PFSK-1 (cell line): ENCODE data around the gene CCL22.

Experiments used
- FOXP2 ChIP-seq: optimal IDR thresholded peaks from 2 replicates; pipeline ENCODE3; 2011; ENCODE audit warnings: borderline replicate concordance, control low read depth, inconsistent platforms; ENCODE audit not compliant: insufficient read depth; ENCODE audit errors: extremely low read length, extremely low read depth
- POLR2AphosphoS5 ChIP-seq: IDR thresholded peaks from 2 replicates; pipeline ENCODE4 v1.6.1; 2012; ENCODE audit warnings: low read depth, mild to moderate bottlenecking, control low read depth, low read length, moderate library complexity
- REST ChIP-seq, 2 experiments: IDR thresholded peaks; 2 replicates each; pipeline versions ENCODE4 v1.6.1 to v1.8.0; 2011 to 2012; ENCODE audit warnings: low read depth in 2 of 2, low read length in 2 of 2, control low read depth in 1 of 2, inconsistent platforms in 1 of 2, mild to moderate bottlenecking in 1 of 2, moderate library complexity in 1 of 2; ENCODE audit not compliant: insufficient read depth in 1 of 2
- SIN3A ChIP-seq: IDR thresholded peaks from 2 replicates; pipeline ENCODE4 v1.6.1; 2012; ENCODE audit warnings: mild to moderate bottlenecking, low read length, moderate library complexity, borderline replicate concordance; ENCODE audit not compliant: insufficient read depth
- TAF1 ChIP-seq: IDR thresholded peaks from 2 replicates; pipeline ENCODE4 v1.6.1; 2012; ENCODE audit warnings: low read length, control low read depth, borderline replicate concordance; ENCODE audit not compliant: insufficient read depth

CCL22 gene

GRCh38 chr16:57335366-57335765 is 23.2 kb upstream of the CCL22 start:
- TF ChIP-seq POLR2AphosphoS5 = no peak
- no peak for TF ChIP-seq TAF1
- TF ChIP-seq SIN3A = no peak
- TF ChIP-seq REST (IDR thresholded peaks at IDR 0.05; ENCODE audit: insufficient read depth in 1 of 2, low read depth in 2 of 2, low read length in 2 of 2) = no peak
- no peak for TF ChIP-seq FOXP2

GRCh38 chr16:57341062-57341440 is 17.5 kb upstream of the CCL22 start:
- TF ChIP-seq SIN3A = no peak
- TF ChIP-seq TAF1 = no peak
- TF ChIP-seq FOXP2 = no peak
- TF ChIP-seq POLR2AphosphoS5 = no peak
- no peak for TF ChIP-seq REST (IDR thresholded peaks at IDR 0.05; ENCODE audit: insufficient read depth in 1 of 2, low read depth in 2 of 2, low read length in 2 of 2)

- TF ChIP-seq FOXP2 = no peak
- TF ChIP-seq SIN3A = no peak
- no peak for TF ChIP-seq TAF1
- no peak for TF ChIP-seq POLR2AphosphoS5
- TF ChIP-seq REST (IDR thresholded peaks at IDR 0.05; ENCODE audit: insufficient read depth in 1 of 2, low read depth in 2 of 2, low read length in 2 of 2) = no peak
Observed at GRCh38 chr16:57341441-57342303, 16.9 kb upstream of the CCL22 start.

GRCh38 chr16:57343221-57343620 is 15.4 kb upstream of the CCL22 start:
- no peak for TF ChIP-seq POLR2AphosphoS5
- no peak for TF ChIP-seq SIN3A
- no peak for TF ChIP-seq TAF1
- no peak for TF ChIP-seq REST (IDR thresholded peaks at IDR 0.05; ENCODE audit: insufficient read depth in 1 of 2, low read depth in 2 of 2, low read length in 2 of 2)
- no peak for TF ChIP-seq FOXP2
